Uterus (tissue), 4 donors: ENCODE results near the gene TRABD2B. TPM values are rescaled to one million over a fixed set of nuclear protein-coding genes. Genes with fewer than 3 reads are reported as not detected.

Source experiments
- DNase-seq, 2 donors: peaks; one replicate each; pipeline ENCODE4 v3.0.0-alpha.2; 2019 to 2020
- H3K27ac ChIP-seq, 2 donors: fragments of 200-600 bp; sonication (generic); 1 replicate in 1 of 2; 2 replicates in 1 of 2; pipeline ENCODE4 v1.5.1; 2016 to 2018
- H3K27me3 ChIP-seq, 2 donors: fragments of 200-600 bp; sonication (generic); one replicate each; pipeline ENCODE4 v1.5.1; 2018 to 2019; ENCODE audit warnings: control low read depth in 1 of 2
- H3K36me3 ChIP-seq, 2 donors: fragments of 200-600 bp; sonication (generic); one replicate each; pipeline ENCODE4 v1.5.1; 2019; ENCODE audit warnings: control low read depth in 1 of 2
- H3K4me1 ChIP-seq, 2 donors: fragments of 200-600 bp; sonication (generic); one replicate each; pipeline ENCODE4 v1.5.1; 2018 to 2019; ENCODE audit warnings: control low read depth in 1 of 2
- H3K4me3 ChIP-seq, 2 donors: fragments of 200-600 bp; sonication (generic); 1 replicate in 1 of 2; 2 replicates in 1 of 2; pipeline ENCODE4 v1.5.1; 2018 to 2019; ENCODE audit warnings: mild to moderate bottlenecking in 1 of 2
- H3K9me3 ChIP-seq, 2 donors: fragments of 200-600 bp; sonication (generic); one replicate each; pipeline ENCODE4 v1.5.1; 2019; ENCODE audit warnings: control low read depth in 1 of 2
- POLR2A ChIP-seq, 2 donors: fragments of 450-650 bp; IDR thresholded peaks; one replicate each; pipeline ENCODE4 v1.6.1; 2016; ENCODE audit warnings: antibody characterized with exemption in 2 of 2, mild to moderate bottlenecking in 1 of 2, moderate library complexity in 1 of 2
- intact Hi-C: fragments of 100-400 bp; cut with DNase I; formaldehyde crosslinking; loops from one replicate; pipeline ENCODE4 v1.15.1; 2023; ENCODE audit warnings: low total_unique reads
- total RNA-seq, 4 donors: library from RNA; depleted of rRNA in 3 of 4; stranded (reverse); fragments of >200 nt in 3 of 4; gene quantifications; one replicate each; pipeline versions ENCODE4 v1.1.0 to v1.2.4, GENCODE V29; 2014 to 2023
- TF ChIP-seq, protein P1 (sequence below), 4 experiments: fragments of 200-600 bp in 2 of 4; fragments of 450-650 bp in 2 of 4; sonication (generic) in 2 of 4; IDR thresholded peaks; one replicate each; pipeline ENCODE4 v1.5.1; 2016 to 2019; ENCODE audit warnings: antibody characterized with exemption in 4 of 4, mild to moderate bottlenecking in 2 of 4, moderate library complexity in 1 of 4
- donor health status: DM: yes; HTN: yes; CAD: no.

The TRABD2B gene
- total RNA-seq, 4 donors from 2014 or later = under 0.01 to 1.6 (median 1.0) TPM

- no peak overlapping the region for H3K4me3 ChIP-seq
- no peaks in the 10 kb centered on the region for H3K36me3 ChIP-seq
- H3K27ac ChIP-seq = no peak overlapping the region
- H3K4me1 ChIP-seq = no peaks in the 10 kb centered on the region
- DNase-seq = no peak
- TF ChIP-seq, protein P1, sequence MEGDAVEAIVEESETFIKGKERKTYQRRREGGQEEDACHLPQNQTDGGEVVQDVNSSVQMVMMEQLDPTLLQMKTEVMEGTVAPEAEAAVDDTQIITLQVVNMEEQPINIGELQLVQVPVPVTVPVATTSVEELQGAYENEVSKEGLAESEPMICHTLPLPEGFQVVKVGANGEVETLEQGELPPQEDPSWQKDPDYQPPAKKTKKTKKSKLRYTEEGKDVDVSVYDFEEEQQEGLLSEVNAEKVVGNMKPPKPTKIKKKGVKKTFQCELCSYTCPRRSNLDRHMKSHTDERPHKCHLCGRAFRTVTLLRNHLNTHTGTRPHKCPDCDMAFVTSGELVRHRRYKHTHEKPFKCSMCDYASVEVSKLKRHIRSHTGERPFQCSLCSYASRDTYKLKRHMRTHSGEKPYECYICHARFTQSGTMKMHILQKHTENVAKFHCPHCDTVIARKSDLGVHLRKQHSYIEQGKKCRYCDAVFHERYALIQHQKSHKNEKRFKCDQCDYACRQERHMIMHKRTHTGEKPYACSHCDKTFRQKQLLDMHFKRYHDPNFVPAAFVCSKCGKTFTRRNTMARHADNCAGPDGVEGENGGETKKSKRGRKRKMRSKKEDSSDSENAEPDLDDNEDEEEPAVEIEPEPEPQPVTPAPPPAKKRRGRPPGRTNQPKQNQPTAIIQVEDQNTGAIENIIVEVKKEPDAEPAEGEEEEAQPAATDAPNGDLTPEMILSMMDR (IDR thresholded peaks at IDR 0.05) = no peak
- TF ChIP-seq POLR2A (IDR thresholded peaks at IDR 0.05) = no peak
- H3K9me3 ChIP-seq = no peaks in the 10 kb centered on the region
- no peaks in the 10 kb centered on the region for H3K27me3 ChIP-seq
- intact Hi-C loops = no loop called here
Observed at GRCh38 chr1:47875036-47875435, 122.1 kb downstream of the TRABD2B start.

DNA sequence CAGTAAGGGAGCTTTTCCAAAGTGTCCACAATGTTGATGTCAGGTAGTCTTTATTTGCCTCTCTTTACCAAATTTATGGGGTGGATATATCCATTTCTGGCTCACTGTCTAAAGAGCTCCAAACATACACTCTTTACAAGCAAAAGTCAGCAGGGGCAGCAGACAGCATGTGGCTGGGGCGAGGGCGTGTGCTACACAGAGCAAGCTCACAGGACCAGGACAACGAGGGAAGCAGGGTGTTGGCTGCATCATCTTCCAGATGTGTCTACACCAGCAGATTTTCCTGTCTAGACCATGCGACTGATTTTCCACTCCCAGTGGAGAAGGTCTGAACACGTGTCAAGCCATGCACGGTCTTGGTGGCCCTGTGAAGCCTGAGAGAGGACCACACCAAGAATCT lies 123.8 kb downstream of the TRABD2B start:
- intact Hi-C loops = no loop called here

DNA sequence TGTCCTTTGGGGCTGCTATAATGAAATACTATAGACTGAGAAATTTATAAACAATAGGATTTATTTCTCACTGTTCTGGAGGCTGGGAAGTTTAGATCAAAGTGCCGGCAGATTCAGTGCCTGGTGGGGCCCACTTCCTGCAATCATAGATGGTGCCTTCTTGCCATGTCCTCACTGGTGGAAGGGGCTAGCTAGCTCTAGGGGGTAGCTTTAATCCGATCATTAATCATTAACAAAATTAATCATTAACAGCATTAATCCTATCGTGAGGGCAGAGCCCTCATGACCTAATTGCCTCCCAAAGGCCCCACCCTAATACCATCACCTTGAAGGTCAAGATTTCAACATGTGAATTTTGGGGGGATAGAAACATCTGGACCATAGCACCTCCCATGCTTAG lies 124.3 kb downstream of the TRABD2B start:
- TF ChIP-seq, protein P1 (IDR thresholded peaks at IDR 0.05) = no peak
- TF ChIP-seq POLR2A (IDR thresholded peaks at IDR 0.05) = no peak
- Histone ChIP-seq H3K36me3 (no peaks in the 10 kb centered on the region), H3K27me3 (no peaks in the 10 kb centered on the region), H3K27ac (no peak overlapping the region), H3K9me3 (no peaks in the 10 kb centered on the region), H3K4me3 (no peak overlapping the region), H3K4me1 (no peaks in the 10 kb centered on the region)
- DNase-seq = no peak
- intact Hi-C loops = no loop called here

More for the DNA sequence above, 123.8 kb downstream of the TRABD2B start:
- TF ChIP-seq POLR2A (IDR thresholded peaks at IDR 0.05) = no peak
- TF ChIP-seq, protein P1 (IDR thresholded peaks at IDR 0.05) = no peak
- Histone ChIP-seq H3K4me1 (no peaks in the 10 kb centered on the region), H3K9me3 (no peaks in the 10 kb centered on the region), H3K27ac (no peak overlapping the region), H3K36me3 (no peaks in the 10 kb centered on the region), H3K4me3 (no peak overlapping the region), H3K27me3 (no peaks in the 10 kb centered on the region)
- DNase-seq = no peak

- Histone ChIP-seq H3K27ac (no peak overlapping the region), H3K4me1 (no peaks in the 10 kb centered on the region), H3K9me3 (no peaks in the 10 kb centered on the region), H3K4me3 (no peak overlapping the region), H3K27me3 (no peaks in the 10 kb centered on the region), H3K36me3 (no peaks in the 10 kb centered on the region)
- TF ChIP-seq, protein P1 (IDR thresholded peaks at IDR 0.05) = no peak
- TF ChIP-seq POLR2A (IDR thresholded peaks at IDR 0.05) = no peak
- intact Hi-C loops = no loop called here
- no peak for DNase-seq
Observed at GRCh38 chr1:47871799-47872353, 125.3 kb downstream of the TRABD2B start.

DNA sequence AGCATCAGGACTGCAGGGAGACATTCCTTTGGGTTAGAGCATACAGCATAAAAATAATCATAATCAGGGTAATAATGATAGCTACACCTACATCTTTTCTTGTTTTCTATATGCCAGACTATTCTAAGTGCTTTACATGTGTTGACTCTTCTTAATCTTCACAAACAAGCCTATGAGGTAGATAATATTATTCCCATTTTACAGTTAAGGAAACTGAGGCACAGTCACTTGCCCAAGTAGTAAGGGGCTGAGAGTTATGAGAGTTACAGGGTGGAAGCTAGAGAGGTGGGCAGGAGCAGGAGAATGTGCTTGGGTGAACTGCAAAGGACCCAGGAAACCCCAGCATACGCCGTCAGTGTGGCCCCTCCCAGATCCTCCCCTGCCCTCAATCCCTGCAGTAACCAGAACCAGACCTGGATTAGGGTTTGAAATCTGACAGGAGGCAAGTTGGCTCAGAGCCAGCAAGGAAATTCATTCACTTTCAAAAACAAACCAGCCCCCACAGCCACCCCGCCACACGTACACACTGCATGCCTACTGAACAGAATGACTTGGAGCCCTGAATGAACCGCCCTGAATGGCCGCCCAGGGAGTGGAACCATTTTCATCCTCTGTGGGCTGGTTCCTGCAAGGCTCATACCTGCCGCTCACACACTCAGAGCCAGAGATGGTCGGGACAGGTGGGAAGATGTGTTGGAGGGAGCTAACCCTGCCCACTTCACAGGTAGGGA lies 126.1 kb downstream of the TRABD2B start:
- H3K27ac ChIP-seq = no peak overlapping the region
- H3K27me3 ChIP-seq = no peaks in the 10 kb centered on the region
- no peaks in the 10 kb centered on the region for H3K9me3 ChIP-seq
- TF ChIP-seq POLR2A (IDR thresholded peaks at IDR 0.05) = no peak
- TF ChIP-seq, protein P1 (IDR thresholded peaks at IDR 0.05) = no peak
- no peak overlapping the region for H3K4me3 ChIP-seq
- intact Hi-C loops = no loop called here
- H3K36me3 ChIP-seq = no peaks in the 10 kb centered on the region
- no peaks in the 10 kb centered on the region for H3K4me1 ChIP-seq
- no peak for DNase-seq
